ENCODE results near the gene STMN1.

STMN1 gene

DNA sequence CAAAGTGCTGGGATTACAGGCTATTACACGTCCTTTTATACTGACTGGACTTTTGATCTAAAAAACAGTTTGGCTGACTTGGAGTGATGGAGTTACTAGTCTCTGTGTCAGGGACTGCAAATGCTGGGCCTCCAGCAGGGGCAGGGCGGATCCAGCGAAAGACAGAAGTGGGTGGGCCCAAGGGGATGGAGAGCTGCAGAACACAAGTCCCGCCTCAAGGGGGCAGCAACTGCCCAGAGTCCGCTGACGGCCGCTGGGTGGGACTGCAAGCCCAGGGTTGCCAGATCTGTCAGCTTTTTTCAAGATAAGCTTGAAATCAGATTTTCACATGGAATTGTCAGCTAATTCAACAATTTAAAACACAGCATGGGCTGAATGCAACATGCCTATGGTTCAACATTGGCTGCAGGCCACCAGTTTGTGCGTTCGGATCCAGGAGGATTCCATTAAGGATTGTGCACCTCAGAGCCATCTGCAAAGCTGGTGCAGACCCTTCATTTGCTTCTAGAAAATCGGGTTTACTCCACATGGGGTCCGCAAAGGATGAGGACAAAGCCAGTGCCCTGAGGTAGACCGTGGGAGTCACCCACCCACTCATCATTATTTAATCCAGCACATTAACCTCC is 10.7 kb downstream of the STMN1 start:
- peak; percentile 90 for DNase-seq (ENCODE audit: low read depth)

GRCh38 chr1:25893116-25893515 is 13.1 kb downstream of the STMN1 start:
- no peak for DNase-seq (ENCODE audit: low read depth)

- no peak for DNase-seq (ENCODE audit: low read depth)
These were observed 14.6 kb downstream of the STMN1 start for GRCh38 chr1:25891606-25892005.

GRCh38 chr1:25890239-25891034 is 15.8 kb downstream of the STMN1 start:
- no peak for DNase-seq (ENCODE audit: low read depth)

DNA sequence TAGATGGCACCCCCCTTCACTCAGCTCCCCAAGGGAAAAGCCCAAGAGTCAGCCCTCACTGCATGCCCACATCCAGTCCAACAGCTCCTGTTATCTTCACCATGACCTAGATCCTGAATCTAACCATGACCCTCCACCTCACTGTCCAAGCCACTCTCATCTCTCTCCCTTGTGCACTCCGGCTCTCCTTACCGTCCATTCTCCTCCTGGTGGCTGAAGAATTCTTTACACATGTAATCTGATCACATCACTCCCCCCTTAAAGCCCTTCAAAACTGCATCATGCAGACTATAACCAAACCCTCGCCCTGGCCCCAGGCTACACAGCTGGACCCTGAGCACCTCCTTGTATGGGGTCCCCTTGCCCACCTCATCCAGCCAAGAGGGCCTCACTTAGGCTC is 16.7 kb downstream of the STMN1 start:
- no peak for DNase-seq (ENCODE audit: low read depth)

DNA sequence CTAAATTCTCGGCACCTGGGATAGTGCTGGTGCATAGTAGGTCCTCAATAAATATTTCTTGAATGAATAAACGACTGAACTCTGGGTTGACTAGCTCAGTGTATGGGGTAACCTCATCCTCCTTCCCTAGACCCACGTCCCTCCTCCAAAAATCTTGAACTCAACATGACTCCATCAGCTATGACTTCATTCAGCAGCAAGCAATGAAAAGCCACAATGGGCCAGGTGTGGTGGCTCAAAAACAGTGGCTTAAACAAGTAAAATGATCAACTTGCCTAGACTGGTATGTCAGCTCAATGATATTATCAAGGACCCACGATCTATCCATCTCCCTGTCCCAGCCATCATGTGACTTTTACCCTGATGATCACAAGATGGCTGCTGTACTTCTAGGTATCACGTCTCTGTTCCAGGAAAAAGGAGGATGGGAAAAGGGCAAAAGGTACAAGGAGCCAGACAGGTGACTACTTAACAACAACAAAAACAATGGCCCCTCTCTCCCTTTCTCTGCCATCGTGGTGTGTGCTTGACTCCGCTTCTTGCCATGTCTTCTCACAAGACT is 17.7 kb downstream of the STMN1 start:
- DNase-seq (ENCODE audit: low read depth) = no peak

DNA sequence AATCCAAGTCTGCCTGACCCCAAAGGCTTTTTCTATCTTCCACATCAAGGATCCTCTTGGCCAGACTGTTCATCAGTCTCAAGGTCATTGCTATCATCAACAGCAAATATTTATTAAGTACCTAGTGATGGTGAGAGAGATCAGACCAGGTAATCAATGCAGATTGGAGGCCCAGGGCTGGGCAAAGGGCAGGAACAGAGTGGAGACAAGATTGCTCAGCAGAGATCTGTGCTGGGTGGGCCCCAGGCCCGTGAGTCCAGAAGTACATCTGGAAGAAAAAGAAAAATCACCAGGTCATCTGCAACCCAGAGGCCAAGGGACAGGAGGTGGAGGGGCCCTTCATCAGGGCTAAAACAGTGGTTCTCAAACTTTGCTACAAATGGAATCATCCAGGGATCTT is 20.6 kb downstream of the STMN1 start:
- DNase-seq (ENCODE audit: low read depth) = no peak

GRCh38 chr1:25881266-25881665 is 25.0 kb downstream of the STMN1 start:
- DNase-seq (ENCODE audit: low read depth) = no peak

GRCh38 chr1:25880518-25880917 is 25.7 kb downstream of the STMN1 start:
- no peak for DNase-seq (ENCODE audit: low read depth)

DNA sequence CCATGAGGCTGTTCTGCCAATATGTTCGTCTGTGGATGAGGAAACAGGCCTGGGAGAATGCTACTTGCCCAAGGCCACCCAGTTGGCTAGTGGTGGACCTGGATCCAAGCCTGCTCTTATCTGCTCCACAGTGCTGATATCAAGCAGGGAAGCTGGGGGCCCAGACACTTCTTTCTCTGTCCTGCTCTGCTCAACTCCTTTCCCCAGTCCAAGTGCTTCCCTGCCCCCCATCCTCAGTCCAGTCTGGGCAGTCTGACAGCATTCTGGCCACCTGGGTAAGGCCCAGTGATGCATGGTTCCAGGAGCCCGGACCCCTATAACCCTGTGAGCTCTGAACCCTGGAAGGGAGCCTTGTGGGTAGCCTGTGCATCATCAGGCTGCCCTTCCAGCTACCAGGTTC is 26.5 kb downstream of the STMN1 start:
- no peak for DNase-seq (ENCODE audit: low read depth)

DNA sequence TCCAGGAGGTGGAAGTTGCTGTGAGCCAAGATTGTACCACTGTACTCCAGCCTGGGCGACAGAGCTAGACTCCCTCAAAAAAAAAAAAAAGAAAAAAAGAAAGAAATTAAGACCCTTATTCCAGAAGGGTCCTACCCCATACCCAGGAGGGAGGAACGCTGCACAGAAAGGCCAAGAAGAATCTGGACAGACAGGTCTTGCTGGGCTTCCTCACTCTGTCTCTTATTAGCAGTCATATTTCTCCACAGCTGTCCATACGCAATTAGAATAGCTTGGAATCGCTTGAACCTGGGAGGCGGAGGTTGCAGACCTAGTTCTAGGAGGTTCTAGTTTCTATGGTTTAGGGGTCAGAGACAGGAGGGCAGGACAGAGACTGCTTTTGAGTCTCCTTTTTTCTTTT is 27.5 kb downstream of the STMN1 start:
- DNase-seq (ENCODE audit: low read depth) = no peak

DNA sequence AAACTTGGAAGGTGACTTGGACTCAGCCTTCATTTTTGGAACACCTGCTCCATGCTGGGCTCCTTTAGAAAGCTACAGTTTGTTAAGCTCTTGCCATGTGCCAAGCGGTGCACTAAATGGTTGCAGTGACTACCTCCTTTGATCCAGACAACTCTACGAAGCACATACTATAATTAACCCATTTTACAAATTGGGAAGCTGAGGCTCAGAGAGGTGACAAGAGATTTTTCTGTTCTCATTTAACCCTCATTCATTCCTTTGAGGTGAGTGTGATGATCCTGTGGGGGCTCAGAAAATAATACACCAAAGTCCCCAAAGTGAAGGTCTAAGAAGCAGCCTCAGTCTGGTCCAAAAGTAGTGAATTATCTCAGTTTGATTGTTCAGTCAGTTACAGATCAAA is 29.1 kb downstream of the STMN1 start:
- DNase-seq (ENCODE audit: low read depth) = no peak

DNA sequence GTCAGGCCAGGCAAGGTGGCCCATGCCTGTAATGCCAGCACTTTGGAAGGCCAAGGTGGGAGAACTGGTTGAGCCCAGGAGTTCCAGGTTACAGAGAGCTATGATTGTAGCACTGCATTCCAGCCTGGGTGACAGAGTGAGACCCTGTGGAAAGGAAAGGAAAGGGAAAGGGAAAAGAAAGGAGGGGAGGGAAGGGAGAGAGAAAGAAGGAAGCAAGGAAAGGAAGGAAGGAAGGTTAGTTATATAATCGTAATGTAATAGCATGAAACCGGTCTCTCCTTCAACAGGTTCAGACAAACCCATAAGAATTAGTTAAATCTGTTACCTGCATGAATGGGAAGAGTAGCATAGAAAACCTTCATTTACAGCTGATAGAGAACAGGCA is 29.5 kb downstream of the STMN1 start:
- no peak for DNase-seq (ENCODE audit: low read depth)

DNA sequence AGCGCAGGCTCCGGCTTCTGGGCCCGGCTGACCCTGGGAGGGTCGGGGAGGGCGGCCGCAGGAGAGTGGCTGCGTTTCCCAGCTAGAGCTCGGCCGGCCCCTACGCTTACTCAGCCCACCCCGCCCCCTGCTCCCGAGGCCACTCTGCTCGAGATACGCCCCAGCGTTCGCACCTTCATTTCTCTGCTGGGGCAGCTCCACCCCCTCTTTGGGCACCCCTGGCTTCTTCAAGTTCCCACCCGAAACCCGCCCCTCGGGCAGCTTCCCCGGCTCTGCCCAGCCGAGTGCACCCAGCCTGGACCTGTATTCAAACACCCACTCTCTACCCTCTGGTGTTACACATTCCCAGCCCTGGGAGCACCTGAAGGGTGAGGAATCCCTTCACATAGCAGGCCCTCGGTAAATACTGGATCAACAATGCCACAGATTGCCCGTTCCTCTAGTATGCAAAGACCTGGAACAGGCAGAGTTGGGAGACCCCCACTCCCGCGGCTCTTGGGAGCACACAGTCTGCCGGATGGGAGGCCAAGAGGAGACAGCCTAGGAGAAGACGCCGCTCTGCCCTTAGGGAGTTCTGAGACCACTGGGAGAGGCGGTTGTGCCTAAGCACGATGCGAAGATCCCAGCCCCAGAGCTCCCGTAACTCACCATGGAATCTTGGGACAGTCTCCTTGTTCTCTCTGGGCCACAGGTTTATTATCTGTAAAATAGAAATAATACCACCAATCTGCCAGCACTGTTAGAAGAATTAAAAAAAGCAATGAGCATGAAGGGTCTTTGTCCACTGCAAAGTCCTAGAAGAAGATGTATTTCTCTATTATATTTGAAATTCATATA is 30.1 kb downstream of the STMN1 start:
- DNase-seq (ENCODE audit: low read depth) = no peak

- DNase-seq (ENCODE audit: low read depth) = peak; percentile 48
These were observed 30.9 kb downstream of the STMN1 start, which contains the start of gene PAQR7 for GRCh38 chr1:25875154-25875855. PAQR7 (minus strand) TSS chr1:25875708; CDS start chr1:25863839, 11,869 bp downstream.

- no peak for DNase-seq (ENCODE audit: low read depth)
These were observed 31.5 kb downstream of the STMN1 start for GRCh38 chr1:25874635-25875153.

GRCh38 chr1:25874209-25874608 is 32.0 kb downstream of the STMN1 start:
- no peak for DNase-seq (ENCODE audit: low read depth)

GRCh38 chr1:25873120-25873519 is 33.1 kb downstream of the STMN1 start:
- no peak for DNase-seq (ENCODE audit: low read depth)

DNA sequence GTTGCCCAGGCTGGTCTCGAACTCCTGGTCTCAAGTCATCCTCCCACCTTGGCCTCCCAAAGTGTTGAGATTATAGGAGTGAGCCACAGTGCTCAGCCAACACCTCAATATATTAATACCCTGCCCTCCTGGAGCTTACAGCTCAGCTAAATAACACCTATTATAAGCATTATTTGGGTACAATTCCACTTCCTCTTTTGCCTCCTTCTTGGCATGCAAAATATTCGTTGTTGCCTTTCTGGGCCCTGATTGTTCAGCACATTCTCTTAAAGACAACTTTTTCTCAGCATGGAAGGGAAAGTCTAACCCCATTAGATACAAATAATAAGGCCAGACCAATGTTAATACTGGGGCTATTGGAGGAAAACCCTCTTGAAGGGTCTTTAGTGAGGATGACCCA is 33.5 kb downstream of the STMN1 start:
- no peak for DNase-seq (ENCODE audit: low read depth)

DNA sequence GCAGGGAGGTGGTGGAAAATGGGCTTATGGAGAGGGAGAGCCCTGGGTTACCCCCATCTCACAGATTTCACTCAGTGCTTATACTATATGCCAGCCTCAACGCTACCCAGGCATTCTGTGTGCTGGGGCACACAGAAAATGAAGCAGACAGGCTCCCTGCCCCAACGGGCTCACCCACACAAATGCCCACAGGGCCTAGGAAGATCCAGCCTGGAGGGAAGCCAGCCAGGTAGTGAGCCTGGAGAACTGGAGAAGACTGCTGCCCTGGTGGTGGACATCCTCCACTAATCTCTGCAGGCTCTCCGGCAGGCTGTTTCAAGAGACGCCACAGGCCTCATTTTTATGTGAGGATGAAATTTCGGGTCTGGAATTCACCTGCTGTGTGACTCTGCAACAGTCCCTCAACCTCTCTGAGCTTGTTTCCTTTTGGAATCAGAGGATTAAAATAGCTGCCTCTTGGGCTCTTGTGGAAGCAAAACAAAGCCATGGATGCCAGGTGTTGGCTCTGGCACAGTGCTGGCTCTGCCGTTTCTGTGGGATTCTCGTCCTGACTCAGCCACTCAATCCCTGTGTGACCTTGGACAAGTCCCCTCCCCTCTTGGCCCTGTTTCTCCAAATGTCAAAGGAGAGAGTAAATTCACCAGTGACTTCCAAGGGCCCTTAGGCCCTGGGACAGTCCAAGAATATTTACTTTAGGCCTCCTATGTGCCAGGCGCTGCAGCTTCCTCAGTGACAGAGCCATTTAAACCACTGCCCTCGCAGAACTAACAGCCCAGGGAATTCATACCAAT is 34.3 kb downstream of the STMN1 start:
- DNase-seq (ENCODE audit: low read depth) = no peak

Data from activated T-cell treated with anti-CD3 and anti-CD28 coated beads for 24 hours (primary cell).